Transverse colon (tissue), 4 donors: ENCODE data around the gene ALDH18A1.
"Not testable (repeated sequence)": the region's sequence is repeated elsewhere in the genome, so short reads cannot be mapped to it uniquely, and the experiment has no call there.

Experiments used
- CTCF ChIP-seq, 5 experiments: fragments of 200-600 bp in 3 of 5; fragments of 450-650 bp in 2 of 5; sonication (generic) in 3 of 5; IDR thresholded peaks; 1 replicate in 2 of 5; 2 replicates in 3 of 5; pipeline ENCODE4 v1.5.1; 2016 to 2017; ENCODE audit warnings: antibody characterized with exemption in 5 of 5, inconsistent platforms in 3 of 5, mild to moderate bottlenecking in 2 of 5, moderate library complexity in 1 of 5
- EP300 ChIP-seq: sonication (generic); formaldehyde crosslinking; IDR thresholded peaks from one replicate; pipeline ENCODE4 v1.6.1; 2017; ENCODE audit warnings: antibody characterized with exemption, low read depth
- POLR2A ChIP-seq: fragments of 450-650 bp; IDR thresholded peaks from one replicate; pipeline ENCODE4 v1.6.1; 2016; ENCODE audit warnings: antibody characterized with exemption, mild to moderate bottlenecking, moderate library complexity
- POLR2AphosphoS5 ChIP-seq, 3 donors: sonication (generic); formaldehyde crosslinking; IDR thresholded peaks; one replicate each; pipeline ENCODE4 v1.6.1; 2016; ENCODE audit warnings: antibody characterized with exemption in 3 of 3

GRCh38 chr10:95620415-95620814 lies 36.1 kb downstream of the ALDH18A1 start:
- not testable (repeated sequence) for TF ChIP-seq CTCF (IDR thresholded peaks at IDR 0.05); POLR2A; POLR2AphosphoS5 (IDR thresholded peaks at IDR 0.05); EP300
